CD14-positive monocyte (primary cell): ENCODE data around the gene ZNF626. TPM values are rescaled to one million over a fixed set of nuclear protein-coding genes. Genes with fewer than 3 reads are reported as not detected.
"Not testable (repeated sequence)": the region's sequence is repeated elsewhere in the genome, so short reads cannot be mapped to it uniquely, and the experiment has no call there.

Experiments used
- DNase-seq, 3 donors: peaks; one replicate each; pipeline ENCODE4 v3.0.0-alpha.2; 2011 to 2022
- H2AFZ ChIP-seq: 2 replicates; pipeline ENCODE4 v1.6.0; 2012; ENCODE audit warnings: mild to moderate bottlenecking, low read depth, low read length, inconsistent platforms; ENCODE audit not compliant: insufficient read depth, poor library complexity, severe bottlenecking
- H3K27ac ChIP-seq, 2 donors: 1 replicate in 1 of 2; 2 replicates in 1 of 2; pipeline ENCODE4 v1.5.1; 2012 to 2013; ENCODE audit warnings: low read length in 2 of 2, control low read depth in 1 of 2, inconsistent platforms in 1 of 2, low read depth in 1 of 2, mild to moderate bottlenecking in 1 of 2
- H3K27me3 ChIP-seq, 2 donors: one replicate each; pipeline versions ENCODE4 v1.6.0 to v1.6.1; 2011 to 2013; ENCODE audit warnings: low read length in 2 of 2; ENCODE audit not compliant: control insufficient read depth in 2 of 2, insufficient read depth in 2 of 2
- H3K36me3 ChIP-seq, 2 donors: replicated peaks in 1 of 2; 1 replicate in 1 of 2; 2 replicates in 1 of 2; pipeline versions ENCODE4 v1.5.1 to v1.6.1; 2012 to 2013; ENCODE audit warnings: low read length in 2 of 2, control low read depth in 1 of 2, inconsistent platforms in 1 of 2, mild to moderate bottlenecking in 1 of 2; ENCODE audit not compliant: insufficient read depth in 2 of 2, control insufficient read depth in 1 of 2
- H3K4me1 ChIP-seq, 2 donors: 1 replicate in 1 of 2; 2 replicates in 1 of 2; pipeline versions ENCODE4 v1.5.1 to v1.6.1; 2012 to 2013; ENCODE audit warnings: low read length in 2 of 2, control low read depth in 1 of 2, inconsistent platforms in 1 of 2, mild to moderate bottlenecking in 1 of 2, moderate library complexity in 1 of 2; ENCODE audit not compliant: insufficient read depth in 2 of 2, control insufficient read depth in 1 of 2
- H3K4me2 ChIP-seq: replicated peaks from 2 replicates; pipeline ENCODE3; 2012; ENCODE audit warnings: low read length, moderate library complexity, mild to moderate bottlenecking; ENCODE audit not compliant: poor library complexity, severe bottlenecking; ENCODE audit errors: extremely low read depth
- H3K4me3 ChIP-seq, 3 experiments: fragments of 200-600 bp in 1 of 3; sonication (generic) in 1 of 3; replicated peaks in 1 of 3; 1 replicate in 2 of 3; 2 replicates in 1 of 3; pipeline ENCODE4 v1.5.1; 2011 to 2013; ENCODE audit warnings: low read length in 3 of 3, mild to moderate bottlenecking in 3 of 3, control low read depth in 2 of 3, low read depth in 2 of 3, inconsistent platforms in 1 of 3, moderate library complexity in 1 of 3
- H3K79me2 ChIP-seq: 2 replicates; pipeline ENCODE4 v1.6.0; 2012; ENCODE audit warnings: mild to moderate bottlenecking, control low read depth, inconsistent platforms, low read length, moderate library complexity; ENCODE audit not compliant: insufficient read depth
- H3K9ac ChIP-seq: 2 replicates; pipeline ENCODE4 v1.6.0; 2017; ENCODE audit warnings: low read length, mild to moderate bottlenecking; ENCODE audit not compliant: insufficient read depth, poor library complexity, severe bottlenecking
- H3K9me3 ChIP-seq, 2 donors: replicated peaks in 1 of 2; 1 replicate in 1 of 2; 2 replicates in 1 of 2; pipeline versions ENCODE4 v1.5.1 to v1.6.1; 2012 to 2013; ENCODE audit warnings: low read length in 2 of 2, control low read depth in 1 of 2; ENCODE audit not compliant: control insufficient read depth in 1 of 2, insufficient read depth in 1 of 2
- H4K20me1 ChIP-seq: 2 replicates; pipeline ENCODE4 v1.6.0; 2012; ENCODE audit warnings: mild to moderate bottlenecking, low read length, control low read depth, moderate library complexity; ENCODE audit not compliant: insufficient read depth
- H3K27ac Mint-ChIP-seq, 7 donors: one replicate each; pipeline ENCODE4 v1.8.0; 2020; ENCODE audit warnings: mild to moderate bottlenecking in 7 of 7, mixed read lengths in 7 of 7, moderate library complexity in 6 of 7, inconsistent platforms in 2 of 7
- H3K27me3 Mint-ChIP-seq, 3 donors: one replicate each; pipeline ENCODE4 v1.8.0; 2021 to 2022; ENCODE audit warnings: low read depth in 3 of 3, mild to moderate bottlenecking in 3 of 3, mixed read lengths in 3 of 3, moderate library complexity in 3 of 3, inconsistent platforms in 1 of 3
- H3K36me3 Mint-ChIP-seq, 2 donors: one replicate each; pipeline ENCODE4 v1.8.0; 2020; ENCODE audit warnings: mixed read lengths in 2 of 2, inconsistent platforms in 1 of 2, mild to moderate bottlenecking in 1 of 2
- H3K4me1 Mint-ChIP-seq: one replicate; pipeline ENCODE4 v1.8.0; 2020; ENCODE audit warnings: mild to moderate bottlenecking, mixed read lengths
- H3K4me3 Mint-ChIP-seq, 2 donors: one replicate each; pipeline ENCODE4 v1.8.0; 2020; ENCODE audit warnings: mild to moderate bottlenecking in 2 of 2, mixed read lengths in 2 of 2, moderate library complexity in 1 of 2
- H3K9me3 Mint-ChIP-seq, 7 donors: one replicate each; pipeline ENCODE4 v1.8.0; 2020 to 2022; ENCODE audit warnings: mixed read lengths in 7 of 7, mild to moderate bottlenecking in 6 of 7, moderate library complexity in 6 of 7, inconsistent platforms in 2 of 7
- CTCF ChIP-seq: fragments of 200-600 bp; IDR thresholded peaks from one replicate; pipeline ENCODE4 v1.8.0; 2022; ENCODE audit warnings: antibody characterized with exemption, mild to moderate bottlenecking
- WGBS: methylation state at CpG from one replicate; pipeline ENCODE4 v1.1.5; 2013; ENCODE audit warnings: missing lambda C conversion rate; ENCODE audit not compliant: insufficient coverage; 5-methylcytosine and 5-hydroxymethylcytosine counted together
- intact Hi-C, 2 donors: fragments of 100-400 bp; cut with micrococcal nuclease; formaldehyde crosslinking; loops; one replicate each; pipeline versions ENCODE4 v1.15.0 to v1.15.1; 2023
- polyA plus RNA-seq, 3 donors: library from polyadenylated mRNA; depleted of rRNA in 1 of 3; unstranded in 2 of 3; stranded (reverse) in 1 of 3; fragments of 300-500 nt in 2 of 3; fragments of >200 nt in 1 of 3; fragmentation: Illumina TruSeq in 2 of 3; gene quantifications; 1 replicate in 2 of 3; 2 replicates in 1 of 3; pipeline ENCODE4 v1.2.3, GENCODE V29; 2012 to 2021

ZNF626 gene
- polyA plus RNA-seq, 3 donors, result 0.24 to 1.4 (median 0.40) TPM

DNA sequence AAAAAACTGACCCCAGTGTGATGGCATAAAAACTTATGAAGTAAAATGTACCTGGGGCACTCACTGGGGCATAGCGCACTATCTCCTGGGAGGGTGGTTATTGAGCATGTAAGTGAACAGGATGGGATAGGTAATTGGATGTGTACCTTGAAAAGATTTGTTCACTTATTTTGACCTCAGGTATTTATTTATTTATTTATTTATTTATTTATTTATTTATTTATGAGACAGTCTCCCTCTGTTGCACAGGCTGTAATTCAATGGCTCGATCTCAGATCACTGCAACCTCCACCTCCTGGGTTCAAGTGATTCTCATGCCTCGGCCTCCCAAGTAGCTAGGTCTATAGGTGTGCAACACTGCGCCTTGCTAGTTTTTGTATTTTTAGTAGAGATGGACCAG lies 5.9 kb upstream of the ZNF626 start:
- Mint-ChIP-seq H3K4me3 (no peak overlapping the region), H3K27me3 (peaks cover 0 to 2% (median 0%) of the 10 kb centered on the region in 3 donors)
- intact Hi-C loops, result no loop called here

GRCh38 chr19:20664901-20665781 lies 3.8 kb upstream of the ZNF626 start:
- DNase-seq, result no peak
- Histone ChIP-seq H3K4me3 (no peak overlapping the region), H4K20me1 (no peaks in the 10 kb centered on the region), H3K79me2 (no peaks in the 10 kb centered on the region), H3K36me3 (no peaks in the 10 kb centered on the region), H3K27me3 (no peaks in the 10 kb centered on the region), H3K27ac (no peak overlapping the region), H3K9ac (no peak overlapping the region), H3K4me2 (no peak overlapping the region), H3K4me1 (peaks cover 0 to 5% of the 10 kb centered on the region in 2 donors), H2AFZ (no peak overlapping the region), H3K9me3 (peaks cover 64 to 69% of the 10 kb centered on the region in 2 donors)
- Mint-ChIP-seq H3K27me3 (peaks cover 0 to 2% (median 0%) of the 10 kb centered on the region in 3 donors), H3K36me3 (peaks cover 3 to 6% of the 10 kb centered on the region in 2 donors), H3K27ac (peak overlapping the region in 1 of 7 donors; percentile 14), H3K9me3 (peaks cover 39 to 85% (median 83%) of the 10 kb centered on the region in 7 donors), H3K4me3 (no peak overlapping the region), H3K4me1 (peaks cover 8% of the 10 kb centered on the region)
- intact Hi-C loops, result no loop called here
- no peak for TF ChIP-seq CTCF
- 85% methylated on average over 21 of the region's 22 CpGs for WGBS

More for the DNA sequence above, 5.9 kb upstream of the ZNF626 start:
- H3K9me3 Mint-ChIP-seq, result peaks cover 42 to 81% (median 72%) of the 10 kb centered on the region in 7 donors
- no CpG with 5 or more reads among the region's 4 CpGs for WGBS
- Histone ChIP-seq H3K4me2 (no peak overlapping the region), H3K79me2 (no peaks in the 10 kb centered on the region), H2AFZ (no peak overlapping the region), H3K27ac (no peak overlapping the region), H4K20me1 (no peaks in the 10 kb centered on the region), H3K4me1 (no peaks in the 10 kb centered on the region), H3K9ac (no peak overlapping the region), H3K9me3 (peaks cover 67 to 70% of the 10 kb centered on the region in 2 donors), H3K36me3 (no peaks in the 10 kb centered on the region), H3K27me3 (no peaks in the 10 kb centered on the region), H3K4me3 (no peak overlapping the region)
- TF ChIP-seq CTCF, result no peak
- no peak for DNase-seq
- no peak overlapping the region for H3K27ac Mint-ChIP-seq
- H3K4me1 Mint-ChIP-seq, result no peaks in the 10 kb centered on the region
- H3K36me3 Mint-ChIP-seq, result peaks cover 2 to 3% of the 10 kb centered on the region in 2 donors

- H4K20me1 ChIP-seq, H3K36me3 ChIP-seq, DNase-seq, H3K27me3 Mint-ChIP-seq, H3K27ac ChIP-seq, H3K4me3 ChIP-seq, H3K4me2 ChIP-seq, H3K4me1 Mint-ChIP-seq, H3K4me1 ChIP-seq, H3K79me2 ChIP-seq, H3K27me3 ChIP-seq, H2AFZ ChIP-seq, H3K9ac ChIP-seq, H3K36me3 Mint-ChIP-seq, intact Hi-C loops: not testable (repeated sequence)
- peak overlapping the region in 1 of 2 donors; percentile 24 for H3K4me3 Mint-ChIP-seq
- H3K9me3 ChIP-seq, result peaks cover 70 to 72% of the 10 kb centered on the region in 2 donors
- peak overlapping the region in 1 of 7 donors; percentile 10 for H3K27ac Mint-ChIP-seq
- peaks cover 37 to 86% (median 83%) of the 10 kb centered on the region in 7 donors for H3K9me3 Mint-ChIP-seq
- 0% methylated on average over 5 of the region's 10 CpGs for WGBS
Observed at GRCh38 chr19:20664475-20664874, 3.1 kb upstream of the ZNF626 start.
